ENCODE measurements around the gene DENND2C.

GRCh38 chr1:114540272-114540671, 129.6 kb downstream of the DENND2C start:
- TF ChIP-seq POLR2A (IDR thresholded peaks at IDR 0.05) (no peak), CTCF (IDR thresholded peaks at IDR 0.05 in 8 of 11, conservative IDR thresholded peaks at IDR 0.05 in 3 of 11) (no peak)

Measured in spleen (tissue), 7 donors.